Suprapubic skin (tissue), 3 donors: ENCODE data around the gene STPG2.

ENCODE experiments used
- CTCF ChIP-seq, 2 donors: fragments of 200-600 bp in 1 of 2; fragments of 450-650 bp in 1 of 2; sonication (generic) in 1 of 2; IDR thresholded peaks; one replicate each; pipeline ENCODE4 v1.5.1; 2016 to 2019; ENCODE audit warnings: antibody characterized with exemption in 2 of 2, mild to moderate bottlenecking in 1 of 2, moderate library complexity in 1 of 2
- EP300 ChIP-seq: sonication (generic); formaldehyde crosslinking; IDR thresholded peaks from one replicate; pipeline ENCODE4 v1.6.1; 2017; ENCODE audit warnings: antibody characterized with exemption

- TF ChIP-seq CTCF (IDR thresholded peaks at IDR 0.05) = no peak
- no peak for TF ChIP-seq EP300
Measured at GRCh38 chr4:97691111-97691605, 452.1 kb downstream of the STPG2 start.
